HepG2 (cell line): ENCODE measurements around the gene FYB1. TPM values are rescaled to one million over a fixed set of nuclear protein-coding genes. Genes with fewer than 3 reads are reported as not detected.

Source experiments
- AKAP8 ChIP-seq: sonication (generic); formaldehyde crosslinking; IDR thresholded peaks from 2 replicates; pipeline ENCODE4 v1.5.1; 2020; ENCODE audit warnings: mild to moderate bottlenecking, missing genetic modification reagents
- E2F2 ChIP-seq: sonication (generic); formaldehyde crosslinking; IDR thresholded peaks from 2 replicates; pipeline ENCODE4 v1.4.0; 2020; ENCODE audit warnings: missing genetic modification reagents, borderline replicate concordance
- LCORL ChIP-seq, 2 experiments: fragments of 450-650 bp in 1 of 2; sonication (generic) in 1 of 2; formaldehyde crosslinking in 1 of 2; IDR thresholded peaks; 2 replicates each; pipeline versions ENCODE4 v1.5.0 to v1.6.1; 2017 to 2020; ENCODE audit warnings: antibody characterized with exemption in 1 of 2, missing genetic modification reagents in 1 of 2
- NFRKB ChIP-seq: fragments of 450-650 bp; IDR thresholded peaks from 2 replicates; pipeline ENCODE4 v1.6.1; 2017
- PRDM15 ChIP-seq: sonication (generic); formaldehyde crosslinking; IDR thresholded peaks from 2 replicates; pipeline ENCODE4 v1.4.0; 2020; ENCODE audit warnings: missing genetic modification reagents
- RARG ChIP-seq: sonication (generic); formaldehyde crosslinking; IDR thresholded peaks from 2 replicates; pipeline ENCODE4 v1.4.0; 2020; ENCODE audit warnings: low read depth, mild to moderate bottlenecking, missing genetic modification reagents
- SAP130 ChIP-seq: IDR thresholded peaks from 2 replicates; pipeline ENCODE4 v1.6.1; 2016; ENCODE audit warnings: low read depth
- SOX6 ChIP-seq, 2 experiments: fragments of 450-650 bp in 1 of 2; sonication (generic) in 1 of 2; formaldehyde crosslinking in 1 of 2; IDR thresholded peaks; 2 replicates each; pipeline versions ENCODE4 v1.4.0 to v1.6.1; 2017 to 2020; ENCODE audit warnings: antibody characterized with exemption in 1 of 2, mild to moderate bottlenecking in 1 of 2, missing genetic modification reagents in 1 of 2
- ZBTB3 ChIP-seq: sonication (generic); formaldehyde crosslinking; IDR thresholded peaks from 2 replicates; pipeline ENCODE4 v1.4.0; 2020; ENCODE audit warnings: low read depth, mild to moderate bottlenecking, moderate library complexity, missing genetic modification reagents, borderline replicate concordance
- ZNF280D ChIP-seq: sonication (generic); formaldehyde crosslinking; IDR thresholded peaks from 2 replicates; pipeline ENCODE4 v1.5.1; 2020; ENCODE audit warnings: mild to moderate bottlenecking, missing genetic modification reagents
- ZNF33A ChIP-seq: sonication (generic); formaldehyde crosslinking; IDR thresholded peaks from 2 replicates; pipeline ENCODE4 v1.5.1; 2020; ENCODE audit warnings: missing genetic modification reagents, mild to moderate bottlenecking, moderate library complexity, borderline replicate concordance
- ZNF503 ChIP-seq: sonication (generic); formaldehyde crosslinking; IDR thresholded peaks from 2 replicates; pipeline ENCODE4 v1.4.0; 2020; ENCODE audit warnings: missing genetic modification reagents
- ZNF639 ChIP-seq: conservative IDR thresholded peaks from 2 replicates; pipeline ENCODE4 v1.6.1; 2018; ENCODE audit warnings: missing genetic modification reagents
- ZNF839 ChIP-seq: sonication (generic); formaldehyde crosslinking; IDR thresholded peaks from 2 replicates; pipeline ENCODE4 v1.4.0; 2020; ENCODE audit warnings: missing genetic modification reagents, mild to moderate bottlenecking, borderline replicate concordance
- polyA plus RNA-seq, 8 experiments: library from polyadenylated mRNA; depleted of rRNA in 3 of 8; stranded (reverse) in 7 of 8; unstranded in 1 of 8; fragments of >200 nt; fragmentation: Illumina TruSeq in 4 of 8; extraction: Trizol in 4 of 8; gene quantifications; 2 replicates each; pipeline versions ENCODE4 v1.2.1 to v1.2.3, GENCODE V29; 2011 to 2016; ENCODE audit warnings: low read depth in 4 of 8, missing spikeins in 1 of 8, mixed read lengths in 1 of 8; ENCODE audit not compliant: insufficient read depth in 1 of 8
- total RNA-seq, 5 experiments: library from RNA; depleted of rRNA; stranded (reverse); fragments of >200 nt; fragmentation: Illumina TruSeq; extraction: Trizol; gene quantifications; 2 replicates each; pipeline ENCODE4 v1.2.3, GENCODE V29; 2016; ENCODE audit warnings: low read depth in 1 of 5

The FYB1 gene
- total and polyA plus RNA-seq, 2 of the 13 experiments (the other 11 are each of a cell fraction or from before 2014, with no cell fraction given), result 0.03 TPM; not detected in 1

GRCh38 chr5:39074017-39074814 is 145.1 kb downstream of the FYB1 start, which contains the start of gene RICTOR (continued):
- TF ChIP-seq E2F2 (CRISPR knock-in tag), result no peak
- no peak for TF ChIP-seq SOX6 (IDR thresholded peaks at IDR 0.05)
- TF ChIP-seq SOX6 (CRISPR knock-in tag; IDR thresholded peaks at IDR 0.05), result no peak
- peak; percentile 82; the same call in 1 of the 2 replicates for TF ChIP-seq ZNF33A (CRISPR knock-in tag)
- no peak; the same call in 1 of the 2 replicates for TF ChIP-seq ZNF503 (CRISPR knock-in tag)
- no peak for TF ChIP-seq AKAP8
- no peak for TF ChIP-seq RARG
- no peak; the same call in 1 of the 2 replicates for TF ChIP-seq PRDM15 (CRISPR knock-in tag)
- peak; percentile 64 for TF ChIP-seq SAP130 (CRISPR knock-in tag)
- no peak for TF ChIP-seq ZNF280D (CRISPR knock-in tag)
- no peak for TF ChIP-seq LCORL (IDR thresholded peaks at IDR 0.05)
- TF ChIP-seq LCORL (CRISPR knock-in tag; IDR thresholded peaks at IDR 0.05), result no peak
- TF ChIP-seq ZNF639 (CRISPR knock-in tag), result peak; percentile 13; the same call in 1 of the 2 replicates
- no peak for TF ChIP-seq NFRKB
- no peak for TF ChIP-seq ZBTB3 (CRISPR knock-in tag)
- TF ChIP-seq ZNF839 (CRISPR knock-in tag), result no peak
